ENCODE data around the gene ATP9B. TPM values are rescaled to one million over a fixed set of nuclear protein-coding genes. Genes with fewer than 3 reads are reported as not detected.

The ATP9B gene
- polyA plus RNA-seq, 3 donors: 7.2 to 20.3 (median 14.0) TPM

DNA sequence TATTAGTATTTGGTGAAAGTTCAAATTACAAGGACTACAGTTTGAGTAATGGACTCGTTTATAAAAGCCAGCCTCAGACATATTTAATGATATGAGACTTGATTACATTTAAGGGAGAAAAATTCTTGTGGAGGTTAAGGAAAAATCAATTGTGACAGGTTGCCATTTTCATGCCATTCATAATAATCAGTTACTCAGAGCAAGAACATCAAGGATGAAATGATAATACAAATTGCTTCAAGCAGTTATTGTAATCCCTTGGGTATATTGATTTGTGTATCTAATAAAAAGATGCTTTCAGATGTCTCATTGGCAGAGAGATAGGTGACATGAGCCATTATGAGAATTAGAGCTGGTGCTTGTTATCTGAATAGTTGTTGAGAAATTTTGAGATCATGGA, 153.6 kb downstream of the ATP9B start:
- H3K36me3 ChIP-seq (replicated peaks in 1 of 2; ENCODE audit: control insufficient read depth in 1 of 2, insufficient read depth in 2 of 2, low read length in 2 of 2): peaks cover 8 to 11% of the 10 kb centered on the region in 2 donors
- intact Hi-C loops (cut with micrococcal nuclease): no loop called here
- H4K20me1 ChIP-seq (ENCODE audit: insufficient read depth, low read length): no peaks in the 10 kb centered on the region
- Mint-ChIP-seq H3K36me3 (peaks cover 18 to 37% of the 10 kb centered on the region in 2 donors), H3K27ac (no peak overlapping the region), H3K4me1 (peaks cover 9% of the 10 kb centered on the region), H3K9me3 (no peaks in the 10 kb centered on the region), H3K27me3 (ENCODE audit: low read depth in 3 of 3) (no peaks in the 10 kb centered on the region), H3K4me3 (no peak overlapping the region)
- WGBS (ENCODE audit: insufficient coverage): no CpG with 5 or more reads among the region's 1 CpG
- TF ChIP-seq CTCF (IDR thresholded peaks at IDR 0.05): no peak
- no peaks in the 10 kb centered on the region for H3K27me3 ChIP-seq (ENCODE audit: control insufficient read depth in 2 of 2, insufficient read depth in 2 of 2, low read length in 2 of 2)
- H3K9ac ChIP-seq (ENCODE audit: insufficient read depth, low read length, poor library complexity, severe bottlenecking): no peak overlapping the region
- no peak overlapping the region for H3K4me2 ChIP-seq (replicated peaks; ENCODE audit: extremely low read depth, low read length, poor library complexity, severe bottlenecking)
- H3K79me2 ChIP-seq (ENCODE audit: insufficient read depth, low read length): no peaks in the 10 kb centered on the region
- no peak overlapping the region for H2AFZ ChIP-seq (ENCODE audit: insufficient read depth, low read depth, low read length, poor library complexity, severe bottlenecking)
- H3K9me3 ChIP-seq (replicated peaks in 1 of 2; ENCODE audit: control insufficient read depth in 1 of 2, insufficient read depth in 1 of 2, low read length in 2 of 2): no peaks in the 10 kb centered on the region
- H3K27ac ChIP-seq (ENCODE audit: low read depth in 1 of 2, low read length in 2 of 2): no peak overlapping the region
- no peak for DNase-seq
- H3K4me3 ChIP-seq (replicated peaks in 1 of 3; ENCODE audit: low read depth in 2 of 3, low read length in 3 of 3): no peak overlapping the region
- H3K4me1 ChIP-seq (ENCODE audit: control insufficient read depth in 1 of 2, insufficient read depth in 2 of 2, low read length in 2 of 2): peaks cover 8 to 9% of the 10 kb centered on the region in 2 donors

- Histone ChIP-seq H3K27ac (ENCODE audit: low read depth in 1 of 2, low read length in 2 of 2) (no peak overlapping the region), H3K79me2 (ENCODE audit: insufficient read depth, low read length) (no peaks in the 10 kb centered on the region), H3K9me3 (replicated peaks in 1 of 2; ENCODE audit: control insufficient read depth in 1 of 2, insufficient read depth in 1 of 2, low read length in 2 of 2) (no peaks in the 10 kb centered on the region), H2AFZ (ENCODE audit: insufficient read depth, low read depth, low read length, poor library complexity, severe bottlenecking) (no peak overlapping the region), H3K9ac (ENCODE audit: insufficient read depth, low read length, poor library complexity, severe bottlenecking) (no peak overlapping the region), H3K36me3 (replicated peaks in 1 of 2; ENCODE audit: control insufficient read depth in 1 of 2, insufficient read depth in 2 of 2, low read length in 2 of 2) (peaks cover 8 to 11% of the 10 kb centered on the region in 2 donors), H3K4me3 (replicated peaks in 1 of 3; ENCODE audit: low read depth in 2 of 3, low read length in 3 of 3) (no peak overlapping the region), H4K20me1 (ENCODE audit: insufficient read depth, low read length) (no peaks in the 10 kb centered on the region), H3K27me3 (ENCODE audit: control insufficient read depth in 2 of 2, insufficient read depth in 2 of 2, low read length in 2 of 2) (no peaks in the 10 kb centered on the region), H3K4me1 (ENCODE audit: control insufficient read depth in 1 of 2, insufficient read depth in 2 of 2, low read length in 2 of 2) (peaks cover 7 to 8% of the 10 kb centered on the region in 2 donors), H3K4me2 (replicated peaks; ENCODE audit: extremely low read depth, low read length, poor library complexity, severe bottlenecking) (no peak overlapping the region)
- Mint-ChIP-seq H3K27me3 (ENCODE audit: low read depth in 3 of 3) (no peaks in the 10 kb centered on the region), H3K27ac (no peak overlapping the region), H3K4me3 (no peak overlapping the region), H3K4me1 (peaks cover 8% of the 10 kb centered on the region), H3K36me3 (peaks cover 18 to 40% of the 10 kb centered on the region in 2 donors), H3K9me3 (no peaks in the 10 kb centered on the region)
- DNase-seq: no peak
- WGBS (ENCODE audit: insufficient coverage): no CpG with 5 or more reads among the region's 1 CpG
- no peak for TF ChIP-seq CTCF (IDR thresholded peaks at IDR 0.05)
- intact Hi-C loops (cut with micrococcal nuclease): no loop called here
These were observed 154.2 kb downstream of the ATP9B start for GRCh38 chr18:79223431-79223830.

Measured in CD14-positive monocyte (primary cell).